Measurements from ENCODE around the gene DMD.

- TF ChIP-seq REST (IDR thresholded peaks at IDR 0.05; ENCODE audit: borderline replicate concordance): no peak
- TF ChIP-seq EP300 (conservative IDR thresholded peaks at IDR 0.05; ENCODE audit: poor library complexity, severe bottlenecking): no peak
- TF ChIP-seq TAF1 (IDR thresholded peaks at IDR 0.05; ENCODE audit: low read depth): no peak
- TF ChIP-seq CTCF (IDR thresholded peaks at IDR 0.05; ENCODE audit: poor library complexity, severe bottlenecking): no peak
- TF ChIP-seq EZH2 (IDR thresholded peaks at IDR 0.05; ENCODE audit: borderline replicate concordance, insufficient read depth, low read length, poor library complexity, severe bottlenecking): no peak
- TF ChIP-seq POLR2AphosphoS5 (IDR thresholded peaks at IDR 0.05): no peak
Measured at GRCh38 chrX:32048285-32048684, 1163.1 kb downstream of the DMD start.
